Measurements from ENCODE around the gene AHCYL2. TPM values are rescaled to one million over a fixed set of nuclear protein-coding genes. Genes with fewer than 3 reads are reported as not detected.

Gene AHCYL2
- total RNA-seq, 1 experiment from 2014 or later, result 23.2 TPM

DNA sequence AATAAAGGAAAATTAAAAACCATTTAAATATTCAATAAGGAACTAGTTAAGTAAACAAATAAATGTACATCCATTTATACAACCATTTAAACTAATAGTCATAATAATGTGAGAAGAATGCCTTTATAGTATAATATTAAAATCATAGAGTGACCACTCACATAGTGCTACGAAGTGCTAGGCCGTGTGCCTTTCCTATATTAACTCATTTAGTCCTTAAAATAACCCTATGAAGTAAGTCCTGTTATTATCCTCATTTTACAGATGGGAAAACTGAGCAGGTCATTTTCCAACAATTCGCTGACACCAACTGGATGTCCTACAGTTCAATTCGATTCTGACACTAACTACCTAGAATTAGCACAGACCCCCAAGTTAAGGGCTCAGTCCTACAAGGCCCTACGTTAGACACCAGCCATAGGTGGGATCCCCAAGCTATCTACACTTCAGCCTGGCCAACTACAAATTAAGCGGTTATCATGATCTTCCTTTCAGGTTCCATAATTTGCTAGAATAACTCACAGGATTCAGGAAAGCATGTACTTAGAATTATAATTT lies 213.5 kb downstream of the AHCYL2 start:
- H3K27ac ChIP-seq (ENCODE audit: insufficient read length, low read depth, low read length), result no peak overlapping the region
- DNase-seq, result no peak
- Mint-ChIP-seq H3K4me1 (peaks cover 17 to 23% of the 10 kb centered on the region in 2 experiments), H3K36me3 (ENCODE audit: insufficient read depth in 1 of 3, low read depth in 3 of 3) (peaks cover 0 to 9% (median 5%) of the 10 kb centered on the region in 3 experiments; a peak in 2 of 7 replicates), H3K27ac (no peak overlapping the region), H3K4me3 (no peak overlapping the region), H3K27me3 (ENCODE audit: low read depth) (peaks cover 19% of the 10 kb centered on the region), H3K9me3 (no peaks in the 10 kb centered on the region)
- TF ChIP-seq CTCF (conservative IDR thresholded peaks at IDR 0.05), result no peak
- H2BK15ac ChIP-seq (ENCODE audit: low read depth, low read length), result no peak overlapping the region
- no peak overlapping the region for H2BK20ac ChIP-seq (ENCODE audit: low read depth, low read length, poor library complexity, severe bottlenecking)
- peaks cover 16% of the 10 kb centered on the region for H3K23me2 ChIP-seq (ENCODE audit: insufficient read length, low read depth, low read length, poor library complexity, severe bottlenecking)
- no peak overlapping the region for H3K4me2 ChIP-seq (ENCODE audit: insufficient read depth, insufficient read length, low read length)
- no peak overlapping the region for H2AFZ ChIP-seq (ENCODE audit: low read length)
- H4K91ac ChIP-seq (ENCODE audit: insufficient read length, low read depth, low read length), result no peak overlapping the region
- no peak overlapping the region for H3T11ph ChIP-seq (ENCODE audit: low read length)
- no peak overlapping the region for H3K23ac ChIP-seq (ENCODE audit: insufficient read length, low read depth, low read length)
- no peak overlapping the region for H3K56ac ChIP-seq (ENCODE audit: insufficient read length, low read depth, low read length)
- no peaks in the 10 kb centered on the region for H4K20me1 ChIP-seq (ENCODE audit: control insufficient read depth, insufficient read depth, insufficient read length)
- no peaks in the 10 kb centered on the region for H3K79me1 ChIP-seq (ENCODE audit: insufficient read depth, low read depth, low read length, poor library complexity, severe bottlenecking)
- no peak overlapping the region for H3K4ac ChIP-seq (ENCODE audit: low read depth, low read length)
- H4K8ac ChIP-seq (replicated peaks; ENCODE audit: insufficient read length, low read depth, low read length), result no peak overlapping the region
- no CpG with 5 or more reads among the region's 6 CpGs for WGBS (ENCODE audit: extremely low coverage, insufficient read length, low lambda C conversion rate)
- no peaks in the 10 kb centered on the region for H3K79me2 ChIP-seq (ENCODE audit: insufficient read depth, low read length)
- H2AK5ac ChIP-seq (ENCODE audit: insufficient read length, low read length), result no peak overlapping the region
- H3K9ac ChIP-seq (ENCODE audit: extremely low read depth, insufficient read length, low read length), result no peak overlapping the region
- H3K18ac ChIP-seq (ENCODE audit: insufficient read length, low read depth, low read length), result no peak overlapping the region
- no peaks in the 10 kb centered on the region for H3K9me3 ChIP-seq (ENCODE audit: control insufficient read depth, low read depth, low read length)
- H3K27me3 ChIP-seq (ENCODE audit: insufficient read depth, low read length), result no peaks in the 10 kb centered on the region; the same call in 1 of the 2 replicates
- no peaks in the 10 kb centered on the region for H3K4me1 ChIP-seq (ENCODE audit: insufficient read depth, low read length)
- H3K14ac ChIP-seq (ENCODE audit: insufficient read depth, low read length), result no peak overlapping the region
- H2BK120ac ChIP-seq (ENCODE audit: low read depth, low read length, poor library complexity, severe bottlenecking), result no peak overlapping the region
- no peak overlapping the region for H4K5ac ChIP-seq (ENCODE audit: insufficient read length, low read depth, low read length)
- no peak overlapping the region for H2BK5ac ChIP-seq (ENCODE audit: insufficient read length, low read length)
- H2BK12ac ChIP-seq (ENCODE audit: insufficient read length, low read depth, low read length), result no peak overlapping the region

All from H9 (cell line).